PC-3 (cell line): Measurements from ENCODE around the gene WNT1. TPM values are rescaled to one million over a fixed set of nuclear protein-coding genes. Genes with fewer than 3 reads are reported as not detected.

ENCODE experiments used
- ATAC-seq: fragments of 200-7000 bp; cut with Tn5 transposase; 2 replicates; pipeline ENCODE4 v1.9.1; 2020; ENCODE audit warnings: mild to moderate bottlenecking, moderate library complexity
- BruUV-seq: library from RNA; stranded (reverse); fragments of 400-500 nt; replicated peaks from 2 replicates; lab custom pipeline; 2021; lab: Mats Ljungman, UMichigan
- CTCF ChIA-PET: fragments of 300-600 bp; sonication (Branson Sonifier 250); formaldehyde crosslinking; loops from one replicate; lab custom pipeline; 2022; ENCODE audit warnings: antibody characterized with exemption; lab: Charles Lee
- POLR2A ChIA-PET: fragments of 300-600 bp; sonication (Branson Sonifier 250); formaldehyde crosslinking; loops from one replicate; lab custom pipeline; 2022; ENCODE audit warnings: antibody characterized with exemption; ENCODE audit not compliant: unreplicated experiment; lab: Charles Lee
- DNase-seq: peaks from one replicate; pipeline ENCODE4 v3.0.0-alpha.2; 2015
- H2AFZ ChIP-seq: fragments of 300-600 bp; sonication (generic); 2 replicates; pipeline ENCODE4 v1.6.0; 2016; ENCODE audit warnings: antibody characterized with exemption, low read length
- H3F3A ChIP-seq: fragments of 300-600 bp; sonication (generic); one replicate; pipeline ENCODE4 v1.6.0; 2017; ENCODE audit warnings: antibody characterized with exemption, low read length, control low read depth, mild to moderate bottlenecking; ENCODE audit not compliant: unreplicated experiment
- H3K27ac ChIP-seq: fragments of 300-600 bp; sonication (generic); 2 replicates; pipeline ENCODE4 v1.5.1; 2016; ENCODE audit warnings: mild to moderate bottlenecking, low read length
- H3K27me3 ChIP-seq: fragments of 300-600 bp; sonication (generic); 2 replicates; pipeline ENCODE4 v1.6.1; 2016; ENCODE audit warnings: low read length, mixed read lengths
- H3K36me3 ChIP-seq: fragments of 300-600 bp; sonication (generic); 2 replicates; pipeline ENCODE4 v1.6.1; 2016; ENCODE audit warnings: low read depth, mixed run types, low read length, mixed read lengths
- H3K4me1 ChIP-seq: fragments of 300-600 bp; sonication (generic); 2 replicates; pipeline ENCODE4 v1.5.1; 2016; ENCODE audit warnings: low read length; ENCODE audit not compliant: insufficient read depth
- H3K4me2 ChIP-seq: fragments of 300-600 bp; sonication (generic); 2 replicates; pipeline ENCODE4 v1.6.0; 2016; ENCODE audit warnings: low read length
- H3K4me3 ChIP-seq: fragments of 300-600 bp; sonication (generic); 2 replicates; pipeline ENCODE4 v1.5.1; 2016; ENCODE audit warnings: mild to moderate bottlenecking, low read length, mixed read lengths
- H3K79me2 ChIP-seq: fragments of 300-600 bp; sonication (generic); 2 replicates; pipeline ENCODE4 v1.6.1; 2017; ENCODE audit warnings: low read length, mixed read lengths
- H3K9ac ChIP-seq: fragments of 300-600 bp; sonication (generic); 2 replicates; pipeline ENCODE4 v1.6.0; 2016; ENCODE audit warnings: mild to moderate bottlenecking, low read length
- H3K9me2 ChIP-seq: fragments of 300-600 bp; sonication (generic); replicated peaks from 2 replicates; pipeline ENCODE4 v1.6.1; 2016; ENCODE audit warnings: mixed run types, low read length, mixed read lengths
- H3K9me3 ChIP-seq: fragments of 300-600 bp; sonication (generic); 2 replicates; pipeline ENCODE4 v1.6.1; 2016; ENCODE audit warnings: low read length, mixed read lengths
- H4K20me1 ChIP-seq: fragments of 300-600 bp; sonication (generic); 2 replicates; pipeline ENCODE4 v1.6.1; 2016; ENCODE audit warnings: low read length, mixed read lengths
- EZH2 ChIP-seq: fragments of 300-600 bp; sonication (generic); IDR thresholded peaks from one replicate; pipeline ENCODE4 v1.6.1; 2017; ENCODE audit warnings: antibody characterized with exemption, mild to moderate bottlenecking, low read length; ENCODE audit not compliant: unreplicated experiment
- EZH2phosphoT487 ChIP-seq: fragments of 300-600 bp; sonication (generic); IDR thresholded peaks from 2 replicates; pipeline ENCODE4 v1.6.1; 2018; ENCODE audit warnings: mild to moderate bottlenecking, antibody characterized with exemption, low read length, borderline replicate concordance
- intact Hi-C: fragments of 100-400 bp; cut with micrococcal nuclease; formaldehyde crosslinking; loops from 2 replicates; pipeline ENCODE4 v1.9.0; 2023
- total RNA-seq: library from RNA; depleted of rRNA; stranded (reverse); fragments of >200 nt; gene quantifications from 2 replicates; pipeline ENCODE4 v1.2.3, GENCODE V29; 2014
- TF ChIP-seq, protein P1 (sequence below): fragments of 300-600 bp; sonication (generic); conservative IDR thresholded peaks from 2 replicates; pipeline ENCODE4 v1.5.1; 2017; ENCODE audit warnings: antibody characterized with exemption, low read depth, mild to moderate bottlenecking, low read length

The WNT1 gene
- total RNA-seq, 1 experiment from 2014 or later: not detected

DNA sequence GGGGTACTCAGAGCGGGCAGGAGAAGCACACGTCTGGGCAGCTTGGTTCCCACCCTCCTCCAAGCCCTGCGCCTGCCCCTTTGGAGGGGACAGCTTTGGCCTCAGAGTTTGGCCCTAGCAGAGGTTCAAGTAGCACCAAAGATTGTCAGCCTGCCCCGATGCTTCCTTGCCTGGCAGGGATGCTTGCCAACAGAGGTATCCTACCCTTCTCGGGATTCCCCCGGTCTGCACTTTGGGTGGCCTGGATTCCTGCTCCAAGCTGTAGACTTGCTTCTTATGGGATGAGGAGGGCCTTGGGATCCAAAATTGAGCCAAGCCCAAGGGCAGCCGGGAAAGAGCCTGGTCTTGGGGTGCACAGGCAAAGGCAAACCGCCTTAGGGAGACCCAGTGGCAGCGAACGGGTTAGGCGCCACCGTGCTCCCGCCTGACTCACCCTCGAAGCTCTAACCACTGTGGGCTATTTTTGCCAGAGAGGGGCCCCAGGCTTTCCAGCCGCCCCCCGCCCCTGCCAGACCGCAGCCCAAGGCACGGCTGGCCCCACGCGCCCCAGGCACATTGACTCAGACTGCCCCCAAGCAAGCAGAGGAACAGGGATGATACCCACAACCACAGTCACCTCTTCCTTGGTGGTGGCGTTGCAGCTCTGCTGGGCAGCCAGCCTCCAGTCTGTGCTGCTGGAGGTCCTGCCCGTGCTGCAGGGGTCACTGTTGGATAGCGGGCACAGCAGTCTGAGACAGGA is 5.7 kb upstream of the WNT1 start:
- Histone ChIP-seq H3K27ac (no peak overlapping the region), H3F3A (no peaks in the 10 kb centered on the region), H2AFZ (peak overlapping the region; percentile 83), H3K36me3 (no peaks in the 10 kb centered on the region), H3K4me3 (no peak overlapping the region), H3K4me2 (peak overlapping the region; percentile 88), H3K9me3 (no peaks in the 10 kb centered on the region), H3K9ac (no peak overlapping the region), H4K20me1 (no peaks in the 10 kb centered on the region), H3K79me2 (no peaks in the 10 kb centered on the region), H3K27me3 (peaks cover 2% of the 10 kb centered on the region; the same call in 1 of the 2 replicates), H3K9me2 (no peaks in the 10 kb centered on the region), H3K4me1 (0 out of 2 replicates have a peak, but pooled peaks cover 7% of the 10 kb centered on the region)
- TF ChIP-seq EZH2phosphoT487 (no peak), EZH2 (no peak)
- TF ChIP-seq, protein P1, sequence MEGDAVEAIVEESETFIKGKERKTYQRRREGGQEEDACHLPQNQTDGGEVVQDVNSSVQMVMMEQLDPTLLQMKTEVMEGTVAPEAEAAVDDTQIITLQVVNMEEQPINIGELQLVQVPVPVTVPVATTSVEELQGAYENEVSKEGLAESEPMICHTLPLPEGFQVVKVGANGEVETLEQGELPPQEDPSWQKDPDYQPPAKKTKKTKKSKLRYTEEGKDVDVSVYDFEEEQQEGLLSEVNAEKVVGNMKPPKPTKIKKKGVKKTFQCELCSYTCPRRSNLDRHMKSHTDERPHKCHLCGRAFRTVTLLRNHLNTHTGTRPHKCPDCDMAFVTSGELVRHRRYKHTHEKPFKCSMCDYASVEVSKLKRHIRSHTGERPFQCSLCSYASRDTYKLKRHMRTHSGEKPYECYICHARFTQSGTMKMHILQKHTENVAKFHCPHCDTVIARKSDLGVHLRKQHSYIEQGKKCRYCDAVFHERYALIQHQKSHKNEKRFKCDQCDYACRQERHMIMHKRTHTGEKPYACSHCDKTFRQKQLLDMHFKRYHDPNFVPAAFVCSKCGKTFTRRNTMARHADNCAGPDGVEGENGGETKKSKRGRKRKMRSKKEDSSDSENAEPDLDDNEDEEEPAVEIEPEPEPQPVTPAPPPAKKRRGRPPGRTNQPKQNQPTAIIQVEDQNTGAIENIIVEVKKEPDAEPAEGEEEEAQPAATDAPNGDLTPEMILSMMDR: no peak
- BruUV-seq: no TSS peak
- intact Hi-C loops: no loop called here
- CTCF ChIA-PET: no interaction called here
- DNase-seq (no peak), ATAC-seq (no peak)
- POLR2A ChIA-PET: no interaction called here

DNA sequence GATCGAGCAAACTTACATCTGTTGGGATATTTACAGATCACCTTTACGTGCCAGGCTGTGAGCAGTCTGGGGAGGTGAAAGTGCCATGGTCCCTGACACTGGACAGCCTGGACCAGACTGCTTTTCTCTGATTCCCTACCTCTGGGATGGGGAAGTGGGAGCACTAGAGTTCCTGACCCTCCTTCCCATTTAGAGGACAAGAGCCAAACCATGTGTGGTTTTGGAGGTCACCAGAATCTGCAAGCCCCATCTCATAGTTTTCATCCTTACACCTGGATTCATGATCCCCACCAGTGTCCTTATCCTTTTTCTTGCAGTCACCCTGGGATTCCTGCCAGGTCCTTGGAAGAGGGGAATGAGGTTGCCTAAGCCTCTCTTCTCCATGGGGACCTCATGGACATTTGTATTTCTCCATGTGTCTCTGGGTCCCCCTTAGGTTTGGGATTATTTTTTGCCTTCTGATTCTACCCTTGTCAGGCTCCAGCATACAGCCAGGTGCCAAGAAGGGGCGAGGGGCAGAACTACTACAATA is 5.1 kb upstream of the WNT1 start:
- DNase-seq (no peak), ATAC-seq (no peak)
- CTCF ChIA-PET: no interaction called here
- POLR2A ChIA-PET: no interaction called here
- Histone ChIP-seq H3F3A (no peaks in the 10 kb centered on the region), H3K4me2 (no peak overlapping the region), H3K9ac (no peak overlapping the region), H3K4me1 (peaks cover 10% of the 10 kb centered on the region; the same call in 1 of the 2 replicates), H2AFZ (no peak overlapping the region), H3K36me3 (no peaks in the 10 kb centered on the region), H3K4me3 (no peak overlapping the region), H3K9me3 (no peaks in the 10 kb centered on the region), H3K27ac (no peak overlapping the region), H3K9me2 (no peaks in the 10 kb centered on the region), H3K79me2 (no peaks in the 10 kb centered on the region), H4K20me1 (no peaks in the 10 kb centered on the region), H3K27me3 (peaks cover 8% of the 10 kb centered on the region)
- TF ChIP-seq, protein P1: no peak
- TF ChIP-seq EZH2phosphoT487 (no peak), EZH2 (no peak)
- no TSS peak for BruUV-seq
- intact Hi-C loops: no loop called here

DNA sequence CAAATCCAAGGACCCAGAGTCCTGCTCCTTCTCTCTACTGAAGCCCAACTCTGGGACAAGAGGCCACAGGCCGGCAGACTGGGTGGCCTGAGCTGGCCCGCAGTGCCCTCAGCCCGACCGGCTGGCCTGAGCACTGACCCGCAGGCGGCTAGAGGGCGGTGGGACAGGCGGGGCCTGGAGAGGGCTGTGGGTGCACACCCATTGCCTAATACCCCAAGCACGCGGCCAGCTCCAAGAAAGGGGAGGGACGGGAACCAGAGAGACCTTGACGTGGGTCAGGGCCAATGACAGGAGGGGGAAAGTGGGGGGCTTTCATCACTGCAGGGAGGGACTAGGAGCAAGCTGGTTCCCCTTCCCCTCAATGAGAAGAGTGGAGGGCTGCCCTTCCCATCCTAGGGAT is 4.6 kb upstream of the WNT1 start:
- Histone ChIP-seq H3K9me3 (no peaks in the 10 kb centered on the region), H3K4me3 (no peak overlapping the region), H4K20me1 (no peaks in the 10 kb centered on the region), H3K4me1 (peaks cover 15% of the 10 kb centered on the region; the same call in 1 of the 2 replicates), H3K4me2 (no peak overlapping the region), H2AFZ (no peak overlapping the region), H3K9ac (no peak overlapping the region), H3K79me2 (no peaks in the 10 kb centered on the region), H3K36me3 (no peaks in the 10 kb centered on the region), H3K9me2 (no peaks in the 10 kb centered on the region), H3K27me3 (peaks cover 13% of the 10 kb centered on the region), H3F3A (no peaks in the 10 kb centered on the region), H3K27ac (no peak overlapping the region)
- no TSS peak for BruUV-seq
- POLR2A ChIA-PET: no interaction called here
- no peak for ATAC-seq
- CTCF ChIA-PET: no interaction called here
- DNase-seq: no peak
- TF ChIP-seq, protein P1: no peak
- TF ChIP-seq EZH2phosphoT487: no peak
- no peak for TF ChIP-seq EZH2
- intact Hi-C loops: no loop called here
